ENCODE data around the gene STAM.
A peak's percentile ranks its signal among the peaks of the same experiment; 100 is the strongest.

The STAM gene

GRCh38 chr10:17733620-17734019 is 89.7 kb downstream of the STAM start:
- no peak for DNase-seq

- DNase-seq = no peak
Measured at GRCh38 chr10:17734432-17735080, 90.6 kb downstream of the STAM start.

GRCh38 chr10:17735166-17735941 is 91.4 kb downstream of the STAM start:
- no peak for DNase-seq

GRCh38 chr10:17736223-17736622 is 92.3 kb downstream of the STAM start:
- DNase-seq = no peak

- peak; percentile 20 for DNase-seq
Measured at GRCh38 chr10:17737027-17737965, 93.3 kb downstream of the STAM start.

GRCh38 chr10:17740668-17741067 is 96.7 kb downstream of the STAM start:
- no peak for DNase-seq

GRCh38 chr10:17742918-17743317 is 99.0 kb downstream of the STAM start:
- no peak for DNase-seq

- DNase-seq = no peak
Measured at GRCh38 chr10:17743437-17743836, 99.5 kb downstream of the STAM start.

GRCh38 chr10:17744341-17744861 is 100.5 kb downstream of the STAM start:
- DNase-seq = no peak

GRCh38 chr10:17747883-17748550 is 104.1 kb downstream of the STAM start:
- DNase-seq = no peak

- DNase-seq = no peak
Measured at GRCh38 chr10:17749890-17750289, 105.9 kb downstream of the STAM start.

GRCh38 chr10:17751781-17752445 is 108.0 kb downstream of the STAM start, which contains the start of gene TMEM236:
Gene TMEM236 (plus strand): TSS chr10:17752201. CDS start chr10:17752296, 95 bp downstream.
- DNase-seq = no peak

GRCh38 chr10:17756557-17757217 is 112.7 kb downstream of the STAM start:
- DNase-seq = no peak

- no peak for DNase-seq
Measured at GRCh38 chr10:17758200-17758599, 114.2 kb downstream of the STAM start.

- DNase-seq = no peak
Measured at GRCh38 chr10:17758896-17759295, 114.9 kb downstream of the STAM start.

- no peak for DNase-seq
Measured at GRCh38 chr10:17764142-17764541, 120.2 kb downstream of the STAM start.

GRCh38 chr10:17765602-17766001 is 121.7 kb downstream of the STAM start:
- DNase-seq = no peak

All from NCI-H1048 (cell line).